Tibial nerve (tissue), 4 donors: ENCODE data around the gene HCFC1.

Source experiments
- EP300 ChIP-seq, 2 donors: sonication (generic); formaldehyde crosslinking; IDR thresholded peaks; one replicate each; pipeline ENCODE4 v1.6.1; 2017; ENCODE audit warnings: antibody characterized with exemption in 2 of 2, mild to moderate bottlenecking in 1 of 2
- POLR2A ChIP-seq, 2 donors: fragments of 450-650 bp; IDR thresholded peaks; one replicate each; pipeline ENCODE4 v1.6.1; 2017; ENCODE audit warnings: antibody characterized with exemption in 2 of 2, mild to moderate bottlenecking in 2 of 2, moderate library complexity in 2 of 2
- TF ChIP-seq, protein P1 (sequence below), 5 experiments: fragments of 200-600 bp in 3 of 5; fragments of 450-650 bp in 2 of 5; sonication (generic) in 3 of 5; IDR thresholded peaks; one replicate each; pipeline ENCODE4 v1.5.1; 2016 to 2019; ENCODE audit warnings: antibody characterized with exemption in 5 of 5, mild to moderate bottlenecking in 3 of 5, moderate library complexity in 2 of 5

DNA sequence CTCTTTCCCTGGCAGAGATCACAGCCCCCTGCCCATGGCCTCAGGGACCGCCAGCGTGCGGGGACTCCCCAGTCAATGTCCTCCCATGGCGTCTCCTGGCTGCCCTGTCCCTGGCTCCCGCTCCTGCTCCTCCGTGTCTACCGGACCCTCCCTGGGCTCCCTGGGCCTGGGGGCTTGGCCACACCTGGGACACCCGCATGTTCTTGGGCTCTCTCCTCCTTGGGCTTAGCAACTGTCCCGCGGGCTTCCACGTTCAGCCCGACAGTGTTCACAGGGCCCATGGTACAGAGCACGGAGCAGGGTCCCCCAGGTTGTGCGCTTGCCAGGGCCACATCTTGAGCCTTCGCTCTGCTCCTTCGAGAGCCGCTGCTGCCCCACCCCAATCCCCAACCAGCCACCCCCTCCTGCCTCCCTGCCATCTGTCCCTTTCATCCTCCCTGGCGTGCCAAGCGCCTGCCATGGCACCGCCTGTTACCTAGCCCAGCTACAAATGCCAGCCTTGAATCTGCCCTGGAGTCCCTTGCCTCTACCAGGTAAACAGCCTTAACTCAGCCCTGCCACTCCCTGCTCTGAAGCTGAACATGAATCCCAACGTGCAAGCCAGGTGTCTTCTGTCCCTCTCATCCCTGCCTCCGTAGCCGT, 63.3 kb downstream of the HCFC1 start:
- TF ChIP-seq, protein P1, sequence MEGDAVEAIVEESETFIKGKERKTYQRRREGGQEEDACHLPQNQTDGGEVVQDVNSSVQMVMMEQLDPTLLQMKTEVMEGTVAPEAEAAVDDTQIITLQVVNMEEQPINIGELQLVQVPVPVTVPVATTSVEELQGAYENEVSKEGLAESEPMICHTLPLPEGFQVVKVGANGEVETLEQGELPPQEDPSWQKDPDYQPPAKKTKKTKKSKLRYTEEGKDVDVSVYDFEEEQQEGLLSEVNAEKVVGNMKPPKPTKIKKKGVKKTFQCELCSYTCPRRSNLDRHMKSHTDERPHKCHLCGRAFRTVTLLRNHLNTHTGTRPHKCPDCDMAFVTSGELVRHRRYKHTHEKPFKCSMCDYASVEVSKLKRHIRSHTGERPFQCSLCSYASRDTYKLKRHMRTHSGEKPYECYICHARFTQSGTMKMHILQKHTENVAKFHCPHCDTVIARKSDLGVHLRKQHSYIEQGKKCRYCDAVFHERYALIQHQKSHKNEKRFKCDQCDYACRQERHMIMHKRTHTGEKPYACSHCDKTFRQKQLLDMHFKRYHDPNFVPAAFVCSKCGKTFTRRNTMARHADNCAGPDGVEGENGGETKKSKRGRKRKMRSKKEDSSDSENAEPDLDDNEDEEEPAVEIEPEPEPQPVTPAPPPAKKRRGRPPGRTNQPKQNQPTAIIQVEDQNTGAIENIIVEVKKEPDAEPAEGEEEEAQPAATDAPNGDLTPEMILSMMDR (IDR thresholded peaks at IDR 0.05), result no peak
- no peak for TF ChIP-seq POLR2A (IDR thresholded peaks at IDR 0.05)
- no peak for TF ChIP-seq EP300 (IDR thresholded peaks at IDR 0.05)
